ACHN (cell line): ENCODE results near the gene TALDO1.
"Not testable (repeated sequence)": the region's sequence is repeated elsewhere in the genome, so short reads cannot be mapped to it uniquely, and the experiment has no call there.

Source experiments
- DNase-seq: peaks from one replicate; pipeline ENCODE4 v3.0.0-alpha.2; 2015
- in situ Hi-C: cut with HindIII; loops from 2 replicates; pipeline ENCODE4 v1.10.0; 2017; ENCODE audit warnings: low sequenced_read_pairs, low pct_ligation_motif_present, low pct_unique_long_range_greater_than_20kb

Gene TALDO1

DNA sequence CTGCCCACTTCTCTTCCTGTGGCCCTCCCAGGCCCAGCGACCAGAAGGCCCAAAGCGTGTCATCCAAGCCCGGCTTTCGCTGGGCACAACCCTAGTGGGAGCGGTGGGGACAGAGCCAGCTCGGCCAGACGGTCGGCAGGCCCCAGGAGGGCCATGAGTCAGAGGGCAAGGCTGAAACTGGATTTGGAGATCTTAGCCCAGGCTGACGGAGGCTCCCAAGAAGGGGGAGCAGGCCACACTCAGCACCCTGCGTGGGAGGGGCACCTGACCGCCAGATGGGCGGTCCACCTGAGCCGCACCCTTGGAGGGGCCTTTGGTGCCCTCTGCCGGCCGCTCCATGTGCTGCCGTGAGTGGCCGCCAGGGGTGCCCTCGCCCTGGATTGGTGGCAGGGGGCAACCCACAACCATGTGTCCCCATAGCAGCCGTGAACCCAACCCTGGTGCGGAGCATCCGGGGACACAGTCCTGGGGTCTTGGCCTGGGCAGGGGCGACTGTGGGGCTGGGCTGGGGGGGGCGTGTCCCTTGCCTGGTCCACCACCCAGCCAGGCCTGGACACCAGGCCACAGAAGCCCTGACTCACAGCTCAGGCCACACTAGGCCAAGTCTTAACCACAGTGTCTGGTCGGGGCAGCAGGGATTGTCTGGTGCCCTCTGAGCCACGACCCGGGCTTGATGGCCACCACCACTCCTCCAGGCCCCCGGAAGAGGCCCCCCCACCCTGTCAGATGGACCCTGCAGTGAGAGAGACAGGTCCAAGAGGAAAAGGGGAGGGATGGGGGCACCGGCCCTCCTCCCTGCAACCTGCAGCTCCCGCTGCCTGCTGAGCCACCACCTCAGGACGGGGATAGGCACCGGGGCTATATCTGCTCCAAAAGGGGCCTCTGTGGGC lies 19.2 kb upstream of the TALDO1 start:
- in situ Hi-C loops: no loop called here

DNA sequence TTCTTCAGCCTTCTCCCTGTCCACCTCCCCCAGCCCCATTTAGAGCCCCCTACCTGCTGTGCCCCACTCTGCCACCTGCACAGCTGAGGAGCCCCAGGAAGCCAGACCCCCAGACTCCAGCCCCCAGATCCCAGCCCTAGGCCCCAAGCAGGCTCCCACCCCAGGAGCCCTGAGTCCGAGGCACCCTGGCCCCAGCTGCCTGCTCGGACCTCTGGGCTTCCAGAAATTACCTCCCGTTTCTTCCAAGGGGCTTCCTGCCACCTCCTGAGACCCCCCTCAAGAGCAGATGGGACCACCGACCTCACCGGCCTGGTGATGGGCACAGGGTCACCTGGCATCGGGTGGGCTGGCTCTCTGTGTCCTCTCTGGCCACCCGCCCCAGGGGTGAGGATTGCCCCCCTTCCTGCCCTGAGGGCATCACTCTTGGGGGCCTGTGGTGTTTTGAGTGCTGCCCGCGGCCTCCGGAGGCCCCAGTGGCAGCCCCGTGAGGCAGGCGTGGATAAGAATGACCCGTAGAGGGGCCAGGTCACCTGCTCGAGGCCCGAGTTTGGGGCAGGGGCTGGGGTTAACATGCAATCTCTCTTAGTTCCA lies 18.3 kb upstream of the TALDO1 start:
- in situ Hi-C loops: no loop called here
- DNase-seq: no peak

More for the DNA sequence above, 19.2 kb upstream of the TALDO1 start:
- peak; percentile 95 for DNase-seq

DNA sequence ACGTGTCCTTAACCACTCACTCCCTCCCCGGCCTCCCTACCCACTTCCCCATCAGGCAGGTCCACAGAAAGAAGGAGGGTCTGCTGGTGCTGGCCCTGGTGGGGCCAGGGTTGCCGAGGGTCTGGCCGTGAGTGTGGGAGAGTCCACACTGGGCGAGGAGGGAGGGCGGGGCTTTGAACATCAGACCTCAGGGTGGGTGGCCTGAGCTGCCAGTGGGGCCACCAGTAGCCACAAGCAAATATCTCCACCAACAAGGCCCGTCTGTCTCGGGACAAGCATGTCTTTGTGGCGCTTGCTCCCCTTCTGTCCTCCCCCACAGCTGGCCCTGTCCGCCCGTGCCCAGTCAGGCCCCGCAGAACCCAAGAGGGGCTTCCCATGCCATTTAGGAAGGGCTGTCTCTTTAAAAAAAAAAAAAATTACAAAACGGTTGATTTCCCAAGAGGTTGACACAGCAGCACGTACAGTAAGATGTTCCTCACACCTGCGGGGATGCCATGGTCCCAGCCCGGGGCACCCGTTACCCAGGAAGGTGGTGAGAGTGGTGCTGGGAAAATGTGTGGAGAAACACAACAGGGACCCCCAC lies 17.7 kb upstream of the TALDO1 start:
- in situ Hi-C loops: no loop called here
- DNase-seq: no peak

DNA sequence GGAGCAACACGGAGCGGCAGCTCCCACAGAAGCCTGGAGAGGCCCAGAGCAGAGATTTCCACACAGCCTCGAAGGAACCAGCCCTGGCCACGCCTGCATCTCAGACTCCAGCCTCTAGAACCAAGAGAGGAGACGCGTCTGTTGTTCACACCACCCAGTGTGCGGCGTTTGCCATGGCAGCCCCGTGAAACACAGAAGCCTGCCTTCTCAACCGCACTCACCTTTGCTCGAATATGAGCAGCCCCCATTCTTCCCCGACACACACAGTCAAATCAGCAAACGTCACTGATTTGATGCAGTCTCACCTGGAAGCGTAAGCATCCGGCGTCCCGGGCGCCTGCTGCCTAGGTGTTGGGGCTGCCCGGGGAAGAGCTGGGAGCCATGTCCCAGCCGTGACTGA lies 14.2 kb upstream of the TALDO1 start:
- no peak for DNase-seq
- in situ Hi-C loops: no loop called here

DNA sequence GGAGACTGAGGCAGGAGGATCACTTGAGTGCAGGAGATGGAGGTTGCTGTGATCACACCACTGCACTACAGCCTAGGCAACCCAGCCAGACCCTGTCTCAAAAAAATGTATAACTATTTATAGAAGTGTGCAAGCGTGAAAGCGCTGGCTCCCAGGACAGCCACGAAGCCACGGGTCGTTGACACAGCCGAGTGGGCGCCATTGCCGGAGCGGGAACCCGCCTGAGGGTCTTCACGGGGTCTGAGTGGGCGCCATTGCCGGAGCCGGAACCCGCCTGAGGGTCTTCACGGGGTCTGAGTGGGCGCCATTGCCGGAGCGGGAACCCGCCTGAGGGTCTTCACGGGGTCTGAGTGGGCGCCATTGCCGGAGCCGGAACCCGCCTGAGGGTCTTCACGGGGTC lies 12.7 kb upstream of the TALDO1 start:
- in situ Hi-C loops, DNase-seq: not testable (repeated sequence)

DNA sequence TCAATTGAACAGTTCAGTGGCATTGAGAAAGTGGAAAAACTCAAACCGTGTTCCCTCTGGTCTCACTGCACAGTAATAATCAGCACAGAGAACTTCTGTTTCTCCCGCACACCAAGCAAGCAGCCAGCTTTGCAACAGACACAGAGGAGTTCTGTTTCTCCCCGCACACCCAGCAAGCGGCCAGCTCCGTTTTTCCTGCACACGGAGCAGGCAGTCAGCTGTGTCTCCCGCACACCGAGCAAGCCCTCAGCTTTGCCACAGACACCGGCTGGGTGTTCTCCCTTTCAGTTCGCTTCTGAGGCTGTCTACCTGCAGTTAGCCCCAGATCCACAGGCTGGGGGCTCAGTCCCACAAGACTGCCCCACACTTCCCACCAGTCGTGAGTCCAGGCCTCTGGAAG lies 9.9 kb upstream of the TALDO1 start:
- DNase-seq: no peak
- in situ Hi-C loops: no loop called here

DNA sequence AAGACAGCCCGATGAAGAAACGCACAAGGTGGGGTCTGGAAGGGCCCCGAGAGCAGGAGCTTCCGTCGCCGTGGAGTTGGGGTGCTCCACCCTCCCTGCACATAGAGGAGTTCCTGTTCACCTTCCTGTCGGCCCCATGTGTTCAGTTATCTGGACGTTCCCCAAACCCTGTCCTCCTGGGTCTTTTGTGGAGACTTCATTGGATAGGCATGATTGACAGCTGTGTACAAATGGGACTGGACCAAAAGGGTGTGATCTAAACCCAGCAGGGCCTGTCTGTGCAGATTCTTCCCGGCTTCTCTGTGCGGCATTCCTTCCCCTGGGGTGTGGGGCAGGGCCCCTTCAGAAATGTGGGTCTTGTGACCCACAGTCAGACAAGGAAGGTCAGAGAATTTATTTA lies 9.4 kb upstream of the TALDO1 start:
- in situ Hi-C loops, DNase-seq: not testable (repeated sequence)

DNA sequence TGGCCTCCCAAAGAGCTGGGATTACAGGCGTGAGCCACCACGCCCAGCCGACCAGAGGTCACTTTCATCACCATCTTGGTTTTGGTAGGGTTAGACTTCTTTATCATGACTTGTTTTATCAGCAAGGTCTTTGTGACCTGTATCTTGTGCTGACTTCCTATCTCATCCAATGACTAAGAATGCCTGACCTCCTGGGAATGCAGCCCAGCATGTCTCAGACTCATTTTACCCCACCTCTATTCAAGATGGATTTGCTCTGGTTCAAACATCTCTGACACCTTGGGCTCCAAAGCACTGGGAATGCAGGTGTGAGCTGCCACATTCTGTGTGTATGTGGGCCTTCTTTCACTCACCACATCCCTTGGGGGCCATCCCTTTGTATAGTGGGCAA lies 5.1 kb upstream of the TALDO1 start:
- no peak for DNase-seq
- in situ Hi-C loops: no loop called here

DNA sequence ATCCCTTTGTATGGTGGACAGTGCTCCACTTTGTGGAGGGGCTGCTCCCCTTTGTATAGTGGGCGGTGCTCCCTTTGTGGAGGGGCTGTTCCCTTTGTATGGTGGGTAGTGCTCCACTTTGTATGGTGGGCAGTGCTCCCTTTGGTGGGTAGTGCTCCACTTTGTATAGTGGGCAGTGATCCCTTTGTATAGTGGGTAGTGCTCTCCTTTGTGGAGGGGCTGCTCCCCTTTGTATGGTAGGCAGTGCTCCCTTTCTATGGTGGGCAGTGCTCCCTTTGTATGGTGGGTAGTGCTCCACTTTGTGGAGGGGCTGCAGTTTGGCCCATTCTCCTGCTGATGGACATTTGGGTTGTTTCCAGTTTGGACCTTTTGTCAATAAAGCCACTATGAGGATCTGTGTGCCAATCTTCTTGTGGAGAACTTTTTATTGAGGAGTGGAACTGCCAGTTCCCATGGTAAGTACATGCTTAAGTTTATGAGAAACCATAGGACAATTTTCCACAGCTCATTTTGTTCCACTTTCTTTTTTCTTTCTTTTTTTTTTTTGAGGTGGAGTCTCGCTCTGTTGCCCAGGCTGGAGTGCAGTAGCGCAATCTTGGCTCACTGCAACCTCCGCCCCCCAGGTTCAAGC lies 4.6 kb upstream of the TALDO1 start:
- no peak for DNase-seq
- in situ Hi-C loops: no loop called here

DNA sequence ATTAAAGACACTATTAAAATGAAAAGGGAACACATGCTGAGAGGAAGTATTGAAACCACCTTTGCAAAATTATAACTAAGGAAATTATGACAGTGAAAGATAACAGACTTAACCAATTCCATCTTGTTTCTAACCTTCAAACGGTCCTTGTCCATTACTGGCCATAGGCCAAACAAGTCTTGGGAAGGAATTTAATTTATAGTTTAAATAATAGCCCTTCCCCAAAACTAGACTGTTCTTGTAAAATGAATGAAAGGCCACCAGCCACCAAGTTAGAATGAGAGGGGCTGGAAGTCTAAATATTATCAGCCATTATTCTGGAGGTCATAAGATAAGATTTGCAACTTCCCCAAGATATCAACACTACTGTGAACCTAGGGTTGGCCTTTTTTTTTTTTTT lies 1.8 kb upstream of the TALDO1 start:
- in situ Hi-C loops: no loop called here
- no peak for DNase-seq

DNA sequence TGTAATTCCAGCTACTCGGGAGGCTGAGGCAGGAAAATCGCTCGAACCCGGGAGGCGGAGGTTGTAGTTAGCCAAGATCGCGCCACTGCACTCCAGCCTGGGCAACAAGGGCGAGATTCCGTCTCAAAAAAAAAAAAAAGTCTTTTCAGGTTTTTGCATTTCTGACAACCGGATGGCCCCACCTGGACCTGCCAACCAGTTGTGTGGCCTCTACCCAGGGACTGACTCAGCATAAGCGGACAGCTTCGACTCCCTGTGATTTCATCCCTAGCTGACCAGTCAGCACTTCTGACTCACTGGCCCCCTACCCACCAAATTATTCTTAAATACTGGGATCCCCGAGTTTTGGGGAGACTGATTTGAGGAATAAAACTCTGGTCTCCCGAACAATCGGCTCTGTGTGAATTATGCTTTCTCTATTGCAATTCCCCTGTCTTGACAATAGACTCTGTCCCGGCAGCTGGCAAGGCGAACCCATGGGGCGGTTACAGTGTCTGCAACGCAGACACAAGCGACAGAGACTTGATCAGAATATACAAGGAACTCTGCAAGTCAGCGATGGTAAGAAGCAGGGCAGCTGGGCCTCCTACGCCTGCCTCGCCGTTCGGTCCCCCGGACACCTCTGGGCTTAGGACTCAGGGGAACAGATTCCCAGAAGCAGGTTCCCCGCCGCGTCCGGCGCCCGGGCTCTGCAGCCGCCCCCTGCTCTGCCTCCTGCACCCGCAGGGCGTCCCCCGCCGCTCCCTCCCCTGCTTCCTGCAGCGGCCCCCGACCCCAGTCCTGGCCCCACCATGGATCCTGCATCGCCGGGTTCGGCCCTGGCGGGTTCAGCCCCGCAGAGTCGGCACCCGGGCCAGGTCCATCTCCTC lies 741 bp upstream of the TALDO1 start:
- DNase-seq: no peak
- in situ Hi-C loops: no loop called here

DNA sequence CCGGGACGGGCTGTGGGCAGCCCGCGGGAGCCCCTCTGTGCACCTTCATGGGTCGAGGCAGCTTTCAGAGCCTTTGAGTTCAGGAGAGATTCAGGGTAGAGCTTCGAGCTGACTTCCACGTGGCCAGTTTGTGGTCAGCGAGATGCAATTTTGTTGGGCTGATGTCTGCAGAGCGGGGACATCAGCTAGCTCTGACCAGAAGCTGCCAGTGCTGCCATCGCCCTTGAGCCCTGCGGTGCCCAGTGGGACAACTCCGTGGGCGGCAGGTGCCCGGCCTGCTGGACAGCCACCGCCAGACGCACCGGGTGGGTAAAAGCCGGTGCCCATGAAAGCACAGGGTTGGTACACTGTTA lies 719 bp downstream of the TALDO1 start:
- in situ Hi-C loops: no loop called here
- DNase-seq: no peak

DNA sequence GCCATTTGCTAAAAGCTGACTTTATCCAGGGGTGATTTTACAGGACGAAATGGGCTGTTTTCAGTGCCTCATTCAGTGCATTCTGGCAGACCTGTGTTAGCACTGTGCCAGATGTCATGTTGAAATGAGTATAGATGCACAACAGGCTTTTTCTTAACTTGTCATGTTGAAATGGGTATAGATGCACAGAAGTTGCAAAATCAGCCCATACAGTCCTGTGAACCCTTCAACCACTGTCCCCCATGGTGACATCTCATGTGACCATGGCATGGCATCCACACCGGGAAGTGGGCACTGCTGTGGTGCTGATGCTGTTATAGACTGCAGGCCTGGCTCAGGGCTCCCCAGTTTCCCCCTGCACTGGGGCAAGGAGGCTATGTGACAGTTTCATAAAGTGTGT lies 2.5 kb downstream of the TALDO1 start:
- in situ Hi-C loops: no loop called here
- no peak for DNase-seq

DNA sequence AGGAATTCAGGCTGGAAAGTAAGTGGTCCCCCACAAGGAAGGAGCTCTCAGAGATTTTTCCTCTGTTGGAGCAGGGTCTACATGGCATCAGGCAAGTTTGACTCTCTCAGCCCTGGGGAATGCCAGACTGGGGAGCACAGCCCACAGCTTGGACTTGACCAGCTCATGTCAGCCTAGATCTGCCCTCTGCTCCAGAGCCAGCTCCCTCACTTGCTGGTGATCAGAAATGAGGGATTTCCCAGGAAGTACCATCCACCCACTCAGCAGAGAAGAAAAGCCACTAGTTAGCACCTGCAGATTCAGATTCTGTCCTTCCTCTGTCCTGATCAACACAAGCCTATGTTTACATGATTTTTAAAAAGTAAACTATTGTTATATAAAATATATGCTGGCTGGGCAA lies 13.0 kb downstream of the TALDO1 start:
- DNase-seq: no peak
- in situ Hi-C loops: no loop called here

DNA sequence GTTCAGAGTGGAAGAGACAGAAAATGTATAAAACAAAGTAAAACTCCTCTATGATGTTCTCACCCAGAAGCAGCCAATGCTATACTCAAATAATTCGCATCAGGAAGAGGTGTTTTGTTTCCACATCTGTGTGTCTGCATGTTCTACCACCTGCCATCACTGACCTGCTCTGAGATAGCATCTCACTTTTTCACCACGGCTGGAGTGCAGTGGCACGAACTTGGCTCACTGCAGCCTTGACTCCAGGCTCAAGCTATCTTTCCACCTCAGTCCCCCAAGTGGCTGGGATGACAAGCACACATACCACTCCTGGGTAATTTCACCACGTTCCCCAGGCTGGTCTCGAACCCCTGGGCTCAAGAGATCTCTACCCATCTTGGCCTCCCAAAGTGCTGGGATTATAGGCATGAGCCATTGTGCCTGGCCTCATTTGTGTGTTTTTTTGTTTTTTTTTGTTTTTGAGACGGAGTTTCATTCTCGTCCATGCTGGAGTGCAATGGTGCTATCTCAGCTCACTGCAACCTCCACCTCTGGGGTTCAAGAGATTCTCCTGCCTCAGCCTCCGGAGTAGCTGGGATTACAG lies 14.4 kb downstream of the TALDO1 start:
- no peak for DNase-seq
- in situ Hi-C loops: no loop called here

DNA sequence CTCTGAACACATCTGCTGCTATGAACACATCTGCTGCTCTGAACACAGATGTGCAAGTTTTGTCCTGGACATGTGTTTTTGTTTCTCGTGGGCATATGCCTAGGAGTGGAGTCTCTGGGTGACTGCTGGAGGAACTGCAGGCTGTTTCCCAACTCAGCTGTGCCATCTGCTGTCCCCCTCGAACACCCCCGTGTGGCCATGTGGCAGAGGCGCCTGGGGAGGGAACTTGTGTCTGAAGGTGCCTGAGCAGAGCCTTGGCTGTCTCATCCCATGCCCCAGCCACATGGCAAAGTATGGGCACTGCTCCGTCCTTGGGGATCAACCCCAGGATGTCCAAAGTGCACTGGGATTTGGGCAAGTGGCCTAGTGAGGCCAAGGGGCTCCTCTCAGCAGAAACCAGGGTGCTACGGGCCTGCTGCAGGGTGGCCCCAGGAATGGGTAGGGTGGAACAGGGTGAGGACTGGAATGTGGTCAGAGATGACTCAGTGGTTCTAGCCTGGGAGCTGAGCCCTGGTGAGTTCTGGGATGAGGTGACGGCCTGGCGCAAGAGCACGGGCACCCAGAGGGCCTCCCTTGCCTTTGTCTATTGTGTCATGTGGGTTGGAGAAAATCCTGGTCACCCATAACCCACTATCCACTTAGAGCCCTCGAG lies 15.3 kb downstream of the TALDO1 start:
- DNase-seq: peak; percentile 76
- in situ Hi-C loops: no loop called here

DNA sequence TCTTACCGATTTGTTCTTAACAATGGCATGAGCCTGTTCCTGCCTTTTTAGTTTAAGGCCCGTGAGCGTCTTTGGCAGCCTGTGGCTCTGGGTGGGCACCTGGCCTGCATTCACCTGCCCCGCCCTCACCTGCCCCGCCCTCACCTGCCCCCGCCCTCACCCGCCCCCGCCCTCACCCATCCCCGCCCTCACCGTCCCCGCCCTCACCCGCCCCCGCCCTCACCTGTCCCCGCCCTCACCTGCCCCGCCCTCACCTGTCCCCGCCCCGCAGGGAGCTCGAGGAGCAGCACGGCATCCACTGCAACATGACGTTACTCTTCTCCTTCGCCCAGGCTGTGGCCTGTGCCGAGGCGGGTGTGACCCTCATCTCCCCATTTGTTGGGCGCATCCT lies 15.8 kb downstream of the TALDO1 start:
- DNase-seq: no peak
- in situ Hi-C loops: no loop called here
